Gastroesophageal sphincter (tissue), 3 donors: ENCODE results near the gene TP73.

Experiments used
- POLR2AphosphoS5 ChIP-seq: sonication (generic); formaldehyde crosslinking; IDR thresholded peaks from one replicate; pipeline ENCODE4 v1.6.1; 2017; ENCODE audit warnings: antibody characterized with exemption
- TF ChIP-seq, protein P1 (sequence below), 4 experiments: fragments of 200-600 bp in 2 of 4; fragments of 450-650 bp in 2 of 4; sonication (generic) in 1 of 4; IDR thresholded peaks; one replicate each; pipeline ENCODE4 v1.5.1; 2017 to 2019; ENCODE audit warnings: antibody characterized with exemption in 4 of 4, mild to moderate bottlenecking in 2 of 4, moderate library complexity in 2 of 4

GRCh38 chr1:3731583-3732433 is 79.5 kb downstream of the TP73 start:
- TF ChIP-seq, protein P1, sequence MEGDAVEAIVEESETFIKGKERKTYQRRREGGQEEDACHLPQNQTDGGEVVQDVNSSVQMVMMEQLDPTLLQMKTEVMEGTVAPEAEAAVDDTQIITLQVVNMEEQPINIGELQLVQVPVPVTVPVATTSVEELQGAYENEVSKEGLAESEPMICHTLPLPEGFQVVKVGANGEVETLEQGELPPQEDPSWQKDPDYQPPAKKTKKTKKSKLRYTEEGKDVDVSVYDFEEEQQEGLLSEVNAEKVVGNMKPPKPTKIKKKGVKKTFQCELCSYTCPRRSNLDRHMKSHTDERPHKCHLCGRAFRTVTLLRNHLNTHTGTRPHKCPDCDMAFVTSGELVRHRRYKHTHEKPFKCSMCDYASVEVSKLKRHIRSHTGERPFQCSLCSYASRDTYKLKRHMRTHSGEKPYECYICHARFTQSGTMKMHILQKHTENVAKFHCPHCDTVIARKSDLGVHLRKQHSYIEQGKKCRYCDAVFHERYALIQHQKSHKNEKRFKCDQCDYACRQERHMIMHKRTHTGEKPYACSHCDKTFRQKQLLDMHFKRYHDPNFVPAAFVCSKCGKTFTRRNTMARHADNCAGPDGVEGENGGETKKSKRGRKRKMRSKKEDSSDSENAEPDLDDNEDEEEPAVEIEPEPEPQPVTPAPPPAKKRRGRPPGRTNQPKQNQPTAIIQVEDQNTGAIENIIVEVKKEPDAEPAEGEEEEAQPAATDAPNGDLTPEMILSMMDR (IDR thresholded peaks at IDR 0.05), result no peak
- no peak for TF ChIP-seq POLR2AphosphoS5
